ENCODE measurements around the gene ZNF790.

The ZNF790 gene

DNA sequence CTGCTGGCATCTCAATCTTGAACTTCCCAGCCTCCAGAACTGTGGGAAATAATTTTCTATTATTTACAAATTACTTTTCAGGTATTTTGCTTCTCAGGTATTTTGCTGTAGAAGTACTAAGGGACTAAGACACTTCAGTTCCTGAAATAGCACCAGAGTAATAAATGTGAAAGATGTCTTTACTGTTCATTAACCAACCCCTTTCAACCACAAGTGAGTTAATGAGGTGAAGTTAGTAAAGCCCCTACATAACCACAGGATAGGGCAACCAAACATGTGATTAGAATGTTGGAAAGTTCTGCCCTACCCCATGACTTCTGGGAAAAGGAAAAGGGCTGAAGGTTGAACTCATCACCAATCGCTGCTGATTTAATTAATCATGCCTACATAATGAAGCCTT, 9.8 kb upstream of the ZNF790 start:
- no peak overlapping the region for H3K4me3 ChIP-seq (ENCODE audit: low read depth, low read length)
- no peak for DNase-seq (ENCODE audit: low read depth)
- TF ChIP-seq, protein P1, sequence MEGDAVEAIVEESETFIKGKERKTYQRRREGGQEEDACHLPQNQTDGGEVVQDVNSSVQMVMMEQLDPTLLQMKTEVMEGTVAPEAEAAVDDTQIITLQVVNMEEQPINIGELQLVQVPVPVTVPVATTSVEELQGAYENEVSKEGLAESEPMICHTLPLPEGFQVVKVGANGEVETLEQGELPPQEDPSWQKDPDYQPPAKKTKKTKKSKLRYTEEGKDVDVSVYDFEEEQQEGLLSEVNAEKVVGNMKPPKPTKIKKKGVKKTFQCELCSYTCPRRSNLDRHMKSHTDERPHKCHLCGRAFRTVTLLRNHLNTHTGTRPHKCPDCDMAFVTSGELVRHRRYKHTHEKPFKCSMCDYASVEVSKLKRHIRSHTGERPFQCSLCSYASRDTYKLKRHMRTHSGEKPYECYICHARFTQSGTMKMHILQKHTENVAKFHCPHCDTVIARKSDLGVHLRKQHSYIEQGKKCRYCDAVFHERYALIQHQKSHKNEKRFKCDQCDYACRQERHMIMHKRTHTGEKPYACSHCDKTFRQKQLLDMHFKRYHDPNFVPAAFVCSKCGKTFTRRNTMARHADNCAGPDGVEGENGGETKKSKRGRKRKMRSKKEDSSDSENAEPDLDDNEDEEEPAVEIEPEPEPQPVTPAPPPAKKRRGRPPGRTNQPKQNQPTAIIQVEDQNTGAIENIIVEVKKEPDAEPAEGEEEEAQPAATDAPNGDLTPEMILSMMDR (IDR thresholded peaks at IDR 0.05; ENCODE audit: low read depth, low read length, missing control alignments), result no peak

DNA sequence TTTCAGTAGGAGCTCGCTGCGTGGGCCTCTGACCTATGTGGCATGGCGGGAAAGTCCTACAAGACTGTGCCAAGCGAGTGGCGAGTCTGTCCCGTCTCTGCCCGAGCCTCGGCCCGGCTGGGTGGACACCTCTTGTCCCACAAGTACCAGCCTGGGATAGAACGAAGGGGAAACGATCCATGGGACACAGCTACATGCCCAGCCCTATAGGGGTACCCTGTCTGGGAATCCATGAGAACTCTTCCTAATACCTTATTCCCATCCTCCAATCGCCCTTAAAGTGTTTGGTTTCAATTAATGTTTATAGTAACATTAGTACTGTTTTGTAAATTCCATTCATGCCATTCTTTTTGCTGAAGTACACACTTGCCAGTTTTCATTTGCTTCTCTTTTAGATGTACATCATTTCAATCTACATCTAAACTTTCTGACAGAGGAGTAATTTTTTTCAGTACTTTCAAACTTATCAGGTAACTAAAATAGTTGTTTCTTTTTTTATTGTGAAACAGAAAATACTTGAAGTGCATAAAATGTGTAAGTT, 667 bp upstream of the ZNF790 start:
- TF ChIP-seq, protein P1 (IDR thresholded peaks at IDR 0.05; ENCODE audit: low read depth, low read length, missing control alignments), result no peak
- peak overlapping the region; percentile 69 for H3K4me3 ChIP-seq (ENCODE audit: low read depth, low read length)
- DNase-seq (ENCODE audit: low read depth), result no peak

DNA sequence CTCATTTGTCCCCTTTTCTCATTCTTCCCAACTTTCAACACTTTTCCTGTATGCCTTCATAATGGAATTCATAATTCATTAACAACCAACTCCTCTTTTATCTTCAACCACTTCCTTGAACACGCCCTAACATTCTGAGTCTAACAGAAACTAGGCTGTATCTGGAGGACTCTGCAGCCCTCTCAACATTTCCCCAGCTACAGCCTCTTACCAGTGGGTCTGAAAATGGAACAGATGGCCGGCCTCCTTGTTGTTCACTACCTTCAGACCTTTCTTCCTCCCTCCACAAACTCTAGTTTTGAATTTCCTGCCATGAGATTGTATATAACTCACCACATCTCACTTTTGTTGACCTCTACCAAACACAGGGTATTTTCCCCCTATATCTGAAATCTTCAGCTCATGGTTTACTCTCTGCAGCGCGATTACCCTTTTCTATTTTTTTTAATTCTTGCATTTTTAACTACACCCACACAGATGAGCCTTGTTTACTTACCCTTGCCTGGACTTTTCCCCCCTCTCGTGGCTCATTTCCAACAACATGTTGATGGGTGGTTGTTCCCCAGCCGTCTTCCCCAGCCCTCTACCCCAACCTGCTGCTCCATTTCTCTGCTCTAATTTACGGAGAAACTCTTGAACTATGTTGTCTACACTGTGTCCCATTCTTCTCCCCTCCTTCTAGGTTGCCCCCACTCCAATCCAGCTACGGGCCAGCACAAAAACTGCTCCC, 846 bp downstream of the ZNF790 start:
- peak overlapping the region; percentile 69 for H3K4me3 ChIP-seq (ENCODE audit: low read depth, low read length)
- TF ChIP-seq, protein P1 (IDR thresholded peaks at IDR 0.05; ENCODE audit: low read depth, low read length, missing control alignments), result no peak
- DNase-seq (ENCODE audit: low read depth), result no peak

DNA sequence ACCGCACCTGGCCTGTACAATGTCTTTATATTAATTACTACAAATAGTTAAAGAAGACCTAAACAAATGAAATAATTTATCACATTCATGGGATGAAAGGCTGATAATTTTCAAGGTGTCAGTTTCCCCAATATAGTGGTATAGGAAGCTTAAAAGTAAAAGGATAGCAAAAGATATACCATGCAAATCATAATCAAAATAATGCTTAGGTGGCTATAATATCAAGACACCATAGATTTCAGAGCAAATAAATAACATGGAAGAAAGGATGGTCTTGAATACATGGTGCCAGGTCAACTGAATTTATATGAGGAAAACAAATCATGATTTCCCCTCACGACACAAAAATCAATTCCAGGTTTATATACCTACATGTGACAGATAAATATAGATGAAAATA, 4.8 kb downstream of the ZNF790 start:
- H3K4me3 ChIP-seq (ENCODE audit: low read depth, low read length), result no peak overlapping the region
- TF ChIP-seq, protein P1 (IDR thresholded peaks at IDR 0.05; ENCODE audit: low read depth, low read length, missing control alignments), result no peak
- DNase-seq (ENCODE audit: low read depth), result no peak

DNA sequence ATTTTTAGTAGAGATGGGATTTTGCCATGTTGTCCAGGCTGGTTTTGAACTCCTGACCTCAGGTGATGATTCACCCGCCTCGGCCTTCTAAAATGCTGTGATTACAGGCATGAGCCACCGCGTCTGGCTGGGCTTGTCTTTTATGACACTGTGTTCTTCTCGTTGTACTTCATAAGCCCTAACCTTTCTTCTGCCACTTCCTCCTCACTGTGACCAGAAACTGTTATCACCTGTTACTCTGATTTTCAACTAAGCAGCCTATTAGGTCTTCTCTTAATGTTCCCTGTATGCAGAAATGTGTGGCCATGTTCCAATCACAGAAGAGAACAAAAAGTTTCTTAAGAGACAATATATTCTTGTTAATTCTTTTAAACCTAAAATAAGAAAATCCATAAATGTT, 16.4 kb downstream of the ZNF790 start:
- no peak overlapping the region for H3K4me3 ChIP-seq (ENCODE audit: low read depth, low read length)
- no peak for DNase-seq (ENCODE audit: low read depth)
- TF ChIP-seq, protein P1 (IDR thresholded peaks at IDR 0.05; ENCODE audit: low read depth, low read length, missing control alignments), result no peak

DNA sequence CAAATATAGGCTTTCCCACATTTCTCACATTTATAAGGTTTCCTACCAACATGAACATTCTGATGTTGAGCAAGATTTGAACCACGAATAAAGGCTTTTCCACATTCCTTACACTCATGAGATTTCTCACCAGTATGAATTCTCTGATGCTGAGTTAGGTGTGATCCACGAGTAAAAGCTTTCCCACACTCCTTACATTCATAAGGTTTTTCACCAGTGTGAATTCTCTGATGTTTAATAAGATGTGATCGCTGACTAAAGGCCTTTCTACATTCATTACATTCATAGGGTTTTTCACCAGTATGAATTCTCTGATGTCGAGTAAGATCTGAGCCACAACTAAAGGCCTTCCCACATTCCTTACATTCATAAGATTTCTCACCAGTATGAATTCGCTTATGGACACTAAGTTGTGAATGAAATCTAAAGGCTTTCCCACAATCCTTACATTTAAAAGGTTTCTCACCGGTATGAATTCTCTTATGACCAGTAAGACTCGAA, 19.0 kb downstream of the ZNF790 start:
- DNase-seq (ENCODE audit: low read depth), result no peak
- TF ChIP-seq, protein P1 (IDR thresholded peaks at IDR 0.05; ENCODE audit: low read depth, low read length, missing control alignments), result no peak
- no peak overlapping the region for H3K4me3 ChIP-seq (ENCODE audit: low read depth, low read length)

DNA sequence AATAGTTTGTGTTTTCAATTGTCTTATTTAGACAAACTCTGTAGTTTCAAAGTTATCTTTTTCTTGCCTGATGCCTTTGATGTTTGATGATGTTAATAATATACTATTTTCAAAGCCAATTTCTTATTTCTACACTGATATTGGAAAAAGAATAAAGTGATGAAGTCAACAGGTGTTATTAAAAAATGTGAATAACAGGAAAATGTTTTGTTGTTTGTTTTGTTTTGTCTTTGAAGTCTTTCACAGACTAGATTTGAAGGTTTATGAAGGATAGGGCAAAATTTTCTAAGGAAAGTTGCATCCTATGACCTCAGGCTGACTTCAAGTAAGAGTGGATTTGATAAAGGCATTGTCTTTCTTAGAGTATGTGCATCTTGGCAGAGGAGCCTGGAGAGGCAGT, 31.2 kb downstream of the ZNF790 start:
- no peak overlapping the region for H3K4me3 ChIP-seq (ENCODE audit: low read depth, low read length)
- no peak for DNase-seq (ENCODE audit: low read depth)
- TF ChIP-seq, protein P1 (IDR thresholded peaks at IDR 0.05; ENCODE audit: low read depth, low read length, missing control alignments), result no peak
